8988T (cell line): ENCODE results near the gene TSFM.
"Not testable (repeated sequence)": the region's sequence is repeated elsewhere in the genome, so short reads cannot be mapped to it uniquely, and the experiment has no call there.

Source experiments
- DNase-seq: peaks from one replicate; pipeline ENCODE4 v3.0.0; 2011

Gene TSFM

DNA sequence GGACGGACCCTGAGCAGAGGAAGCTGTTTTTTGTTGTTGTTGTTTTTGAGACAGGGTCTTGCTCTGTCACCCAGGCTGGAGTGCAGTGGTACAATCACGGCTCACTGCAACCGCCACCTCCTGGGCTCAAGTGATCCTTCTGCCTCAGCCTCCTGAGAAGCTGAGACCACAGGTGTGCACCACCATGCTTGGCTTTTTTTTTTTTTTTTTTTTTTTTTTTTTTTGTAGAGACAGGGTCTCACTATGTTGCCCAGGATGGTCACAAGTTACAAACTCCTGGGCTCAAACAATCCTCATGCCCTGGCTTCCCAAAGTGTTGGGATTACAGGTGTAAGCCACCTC is 35.4 kb downstream of the TSFM start:
- not testable (repeated sequence) for DNase-seq

DNA sequence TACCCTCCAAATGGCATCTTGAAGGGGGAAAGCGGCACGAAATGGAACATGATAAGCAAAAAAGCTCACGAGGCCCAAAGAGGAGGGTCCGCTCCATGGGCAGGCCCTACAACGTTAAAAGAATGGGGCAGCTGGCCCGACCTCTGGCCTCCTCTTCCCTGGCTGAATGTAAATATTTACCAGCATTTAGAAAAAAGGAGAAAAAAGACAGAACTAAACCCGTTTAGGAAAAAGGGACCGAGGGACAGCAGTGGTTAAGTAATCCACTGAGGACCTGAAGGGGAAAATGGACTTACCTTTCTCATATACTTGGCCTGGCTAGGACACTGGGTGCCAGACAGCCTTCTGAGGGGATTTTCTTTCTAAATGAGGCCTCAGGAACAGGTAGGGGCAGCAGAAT is 37.5 kb downstream of the TSFM start:
- not testable (repeated sequence) for DNase-seq

DNA sequence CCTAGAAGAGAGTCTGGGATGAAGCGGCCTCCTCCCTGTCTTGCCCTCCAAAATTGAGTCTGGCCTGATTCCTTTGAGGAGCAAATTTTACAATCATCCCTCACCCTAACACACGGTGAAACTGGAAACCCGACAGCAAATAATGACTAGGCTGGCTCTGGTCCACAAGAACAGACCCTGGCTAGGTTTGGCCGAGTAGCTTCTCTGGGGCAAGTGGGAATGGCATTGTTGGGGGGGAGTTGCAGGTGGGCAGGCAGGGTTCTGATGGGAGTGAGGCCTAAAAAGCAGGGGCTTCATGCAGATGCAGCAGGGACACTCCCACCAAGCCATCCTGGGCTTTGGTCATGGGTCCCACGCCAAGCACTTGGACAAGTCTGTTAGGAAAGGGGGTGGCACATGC is 38.4 kb downstream of the TSFM start:
- not testable (repeated sequence) for DNase-seq

DNA sequence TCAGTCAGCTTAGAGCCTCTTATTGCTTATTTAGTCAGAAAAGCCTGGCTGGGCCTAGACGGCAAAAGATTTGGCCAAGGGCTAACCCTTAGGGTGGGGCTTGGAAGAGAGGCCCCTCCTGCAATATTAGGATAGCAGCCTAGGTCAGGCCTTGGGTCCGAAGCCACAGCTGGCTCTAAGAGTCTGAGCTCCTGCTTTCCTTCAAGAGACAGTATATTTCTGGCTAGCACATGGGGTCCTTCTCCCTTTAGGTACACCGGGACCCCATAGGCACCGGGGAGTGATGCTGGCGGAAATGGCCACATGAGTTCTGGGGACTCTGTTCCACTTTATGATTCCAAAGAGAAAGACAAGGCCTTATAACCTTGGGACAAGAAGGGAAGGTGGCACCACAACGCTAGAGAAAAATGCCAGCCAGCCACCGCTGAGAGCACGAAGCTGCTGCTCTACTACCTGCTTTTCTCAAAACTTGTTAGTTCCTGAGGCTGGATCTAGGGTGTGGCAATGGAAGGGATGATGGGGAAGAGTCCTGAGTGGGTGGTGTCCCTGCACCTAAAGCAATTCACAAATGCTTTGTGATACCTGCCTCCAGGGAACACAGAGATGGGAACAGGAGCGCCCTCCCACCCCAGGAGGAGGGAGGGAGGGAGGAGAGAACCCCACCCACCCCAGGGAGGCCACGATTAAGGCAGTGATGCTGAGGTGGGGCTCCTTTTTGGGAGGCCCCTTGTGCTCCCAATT is 39.1 kb downstream of the TSFM start:
- DNase-seq = no peak

DNA sequence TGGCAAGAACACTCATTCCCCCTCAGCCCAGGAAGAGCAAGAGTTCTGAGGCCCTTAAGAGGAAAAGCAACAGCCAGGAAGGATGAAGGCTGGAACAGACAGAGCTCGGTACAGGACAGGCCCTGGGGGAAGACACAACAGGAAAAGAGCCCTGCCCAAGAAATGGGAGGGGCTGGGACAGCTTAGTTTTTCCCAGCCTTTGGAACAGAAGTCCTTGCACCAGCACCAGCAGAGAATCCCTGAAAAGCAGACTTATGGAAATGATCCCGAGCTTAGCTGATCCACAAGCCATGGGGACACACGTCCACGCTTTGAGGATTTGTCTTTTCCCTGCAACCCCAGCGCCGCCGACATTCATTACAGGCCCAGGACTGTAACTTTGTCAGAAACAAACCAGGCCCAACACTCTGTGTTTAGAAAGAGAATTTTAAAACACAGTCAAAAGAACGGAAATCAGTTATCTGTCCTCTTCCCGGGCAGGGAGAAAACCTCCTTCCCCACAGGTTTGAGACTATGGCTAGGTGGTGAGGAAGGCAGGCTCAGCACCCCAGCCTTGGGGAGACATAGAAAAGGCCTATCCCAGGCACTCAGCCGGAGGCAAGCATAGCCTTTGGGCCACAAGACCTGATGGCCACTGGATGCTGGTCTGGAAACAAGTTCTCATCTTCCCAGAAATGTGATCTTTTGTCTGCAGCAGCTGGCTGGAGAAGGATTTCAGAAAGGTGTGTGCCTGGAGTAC is 40.0 kb downstream of the TSFM start:
- no peak for DNase-seq

GRCh38 chr12:57823131-57823907 is 40.7 kb downstream of the TSFM start:
- no peak for DNase-seq

DNA sequence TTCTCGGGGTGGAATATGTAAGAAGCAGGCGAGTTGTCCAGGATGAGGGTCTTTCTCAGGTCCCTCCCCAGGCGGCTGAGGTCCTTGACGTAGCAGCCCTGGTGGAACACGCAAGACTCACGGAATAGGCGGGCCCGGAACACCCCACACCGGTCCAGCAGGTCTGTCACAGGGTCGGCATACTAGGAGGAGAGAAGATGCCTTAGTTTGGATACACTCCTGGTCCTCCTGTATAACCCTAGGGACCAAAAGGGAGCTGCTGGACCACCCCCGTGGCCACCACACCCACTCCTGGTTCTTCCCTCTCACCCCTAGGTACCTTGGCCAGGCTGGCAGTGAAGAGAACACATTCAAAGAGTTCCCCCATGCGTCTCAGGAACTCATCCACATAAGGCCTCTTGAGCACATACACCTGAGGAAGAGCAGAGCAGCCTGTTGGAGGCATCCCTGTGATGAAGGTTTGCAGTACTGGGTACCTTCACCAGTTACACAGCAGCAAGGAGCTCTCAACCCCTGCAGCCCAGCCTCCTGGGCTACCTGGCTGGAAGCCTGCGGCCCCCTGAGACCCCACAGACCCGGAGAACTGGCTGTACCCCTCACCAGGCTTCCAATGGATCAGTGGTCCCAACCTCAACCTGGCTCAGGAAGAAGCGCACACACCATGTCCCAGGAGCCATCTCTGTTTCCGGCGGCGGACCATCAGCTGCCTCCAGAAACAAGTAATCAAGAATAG is 41.5 kb downstream of the TSFM start:
- no peak for DNase-seq

DNA sequence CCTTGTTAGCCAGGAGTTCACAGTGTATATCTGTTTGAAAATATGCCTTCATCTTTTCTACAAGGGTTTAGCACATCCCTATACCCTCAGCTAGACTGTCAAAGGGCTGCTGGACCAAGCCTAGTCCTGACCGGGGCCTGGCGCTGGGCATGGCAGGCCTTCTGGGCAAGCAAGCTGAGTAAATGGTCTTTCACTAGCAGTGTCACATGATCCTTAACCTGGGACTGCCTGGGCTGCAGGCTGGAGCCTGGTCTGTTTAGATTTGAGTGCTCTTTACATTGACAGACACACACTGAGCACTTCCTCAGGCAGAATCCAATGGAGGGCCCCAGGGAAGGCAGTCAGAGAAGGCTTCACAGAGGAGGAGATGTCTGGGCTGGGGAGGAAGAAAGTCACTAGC is 42.9 kb downstream of the TSFM start:
- no peak for DNase-seq

GRCh38 chr12:57826400-57826799 is 43.8 kb downstream of the TSFM start:
- no peak for DNase-seq

GRCh38 chr12:57826966-57827365 is 44.4 kb downstream of the TSFM start:
- no peak for DNase-seq

GRCh38 chr12:57829025-57829777 is 46.6 kb downstream of the TSFM start:
- DNase-seq = no peak

DNA sequence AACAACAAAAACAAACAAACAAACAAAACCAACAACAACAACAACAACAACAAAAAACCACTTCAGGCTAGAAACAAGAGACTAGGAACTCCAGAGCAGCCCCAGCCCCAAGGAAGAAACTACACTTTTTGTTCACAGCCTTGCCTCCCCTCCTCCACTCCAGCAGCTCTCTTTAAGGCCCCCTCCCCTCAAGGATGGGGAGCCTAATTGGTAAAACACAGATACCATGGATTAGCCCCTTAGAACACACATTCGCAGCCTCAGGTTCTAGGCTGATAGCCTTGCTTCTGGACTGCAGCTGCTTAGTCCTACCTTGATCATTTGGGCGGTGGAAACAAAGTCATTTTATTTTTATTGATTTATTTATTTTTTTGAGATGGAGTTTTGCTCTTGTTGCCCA is 47.8 kb downstream of the TSFM start:
- no peak for DNase-seq

DNA sequence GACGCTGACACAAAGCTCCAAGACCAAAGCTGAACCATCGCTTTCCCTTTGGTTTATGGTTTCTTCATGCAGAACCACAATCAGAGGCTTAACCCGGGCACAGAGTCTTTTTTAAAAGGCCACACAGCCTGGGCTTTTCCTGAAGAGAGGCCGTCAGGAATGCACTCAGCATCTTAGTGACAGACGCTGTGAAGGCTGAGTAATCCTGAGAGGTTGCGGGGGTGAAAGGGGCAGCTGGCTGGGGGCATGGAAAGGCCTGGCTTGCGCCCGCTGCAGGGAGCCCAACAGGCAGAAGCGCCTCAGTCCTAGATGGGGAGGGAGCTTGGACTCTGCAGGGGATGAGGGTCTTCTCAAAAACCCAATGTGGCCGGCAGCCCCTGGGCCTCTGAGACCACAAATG is 50.4 kb downstream of the TSFM start:
- DNase-seq = no peak

DNA sequence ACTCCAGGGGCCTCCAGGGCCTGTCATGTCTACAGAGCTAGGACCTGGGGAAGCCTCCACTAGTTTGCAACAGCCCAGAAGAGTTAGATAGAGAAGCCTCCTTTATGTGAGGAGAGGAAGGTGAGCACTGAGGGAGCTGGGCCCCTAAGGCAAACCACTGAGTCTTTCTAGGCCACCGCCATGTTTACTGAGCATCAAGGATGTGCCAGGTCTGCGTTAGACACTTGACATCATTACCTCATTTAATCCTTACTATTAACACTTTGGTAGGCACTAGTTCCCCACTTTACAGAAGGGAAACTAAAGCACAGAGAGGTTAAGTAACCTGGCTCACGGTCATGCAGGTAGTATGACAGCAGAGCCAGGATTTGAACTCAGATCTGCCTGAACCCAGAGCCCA is 51.1 kb downstream of the TSFM start:
- DNase-seq = no peak

DNA sequence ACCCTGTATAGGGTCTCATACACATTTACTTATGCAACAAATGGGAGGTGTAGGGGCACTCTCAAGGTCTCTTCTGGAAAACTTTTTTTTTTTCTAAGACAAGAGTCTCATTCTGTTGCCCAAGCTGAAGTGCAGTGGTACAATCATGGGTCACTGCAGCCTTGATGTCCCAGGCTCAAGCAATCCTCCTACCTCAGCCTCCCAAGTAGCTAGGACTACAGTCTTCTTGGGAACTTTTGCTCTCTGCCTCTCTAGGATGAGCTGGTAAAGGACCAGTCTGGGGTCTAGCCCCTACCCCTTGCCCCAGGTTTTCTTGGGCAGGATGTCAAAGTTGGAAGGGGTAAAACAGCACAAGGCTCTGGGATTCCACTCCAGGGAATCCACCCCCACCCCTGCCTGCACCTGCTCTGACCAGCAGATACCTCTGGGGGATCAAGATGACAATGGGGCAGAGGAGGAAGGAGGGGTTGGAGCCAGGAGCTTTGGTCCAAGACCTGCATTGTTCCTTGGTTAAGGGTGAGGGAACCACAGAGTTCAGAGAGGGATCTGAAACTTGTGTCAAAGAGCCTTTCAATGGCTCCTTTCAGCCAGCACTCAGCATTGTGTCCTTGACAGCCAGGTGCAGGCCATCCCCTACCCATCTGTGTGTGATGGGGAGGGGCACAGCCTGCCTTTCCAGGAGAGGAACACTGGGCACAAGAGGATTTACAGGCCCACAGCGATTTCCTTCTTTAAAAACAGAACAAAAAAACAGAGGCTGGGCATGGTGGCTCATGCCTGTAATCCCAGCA is 51.7 kb downstream of the TSFM start:
- no peak for DNase-seq

GRCh38 chr12:57835366-57836288 is 53.0 kb downstream of the TSFM start:
- DNase-seq = no peak

DNA sequence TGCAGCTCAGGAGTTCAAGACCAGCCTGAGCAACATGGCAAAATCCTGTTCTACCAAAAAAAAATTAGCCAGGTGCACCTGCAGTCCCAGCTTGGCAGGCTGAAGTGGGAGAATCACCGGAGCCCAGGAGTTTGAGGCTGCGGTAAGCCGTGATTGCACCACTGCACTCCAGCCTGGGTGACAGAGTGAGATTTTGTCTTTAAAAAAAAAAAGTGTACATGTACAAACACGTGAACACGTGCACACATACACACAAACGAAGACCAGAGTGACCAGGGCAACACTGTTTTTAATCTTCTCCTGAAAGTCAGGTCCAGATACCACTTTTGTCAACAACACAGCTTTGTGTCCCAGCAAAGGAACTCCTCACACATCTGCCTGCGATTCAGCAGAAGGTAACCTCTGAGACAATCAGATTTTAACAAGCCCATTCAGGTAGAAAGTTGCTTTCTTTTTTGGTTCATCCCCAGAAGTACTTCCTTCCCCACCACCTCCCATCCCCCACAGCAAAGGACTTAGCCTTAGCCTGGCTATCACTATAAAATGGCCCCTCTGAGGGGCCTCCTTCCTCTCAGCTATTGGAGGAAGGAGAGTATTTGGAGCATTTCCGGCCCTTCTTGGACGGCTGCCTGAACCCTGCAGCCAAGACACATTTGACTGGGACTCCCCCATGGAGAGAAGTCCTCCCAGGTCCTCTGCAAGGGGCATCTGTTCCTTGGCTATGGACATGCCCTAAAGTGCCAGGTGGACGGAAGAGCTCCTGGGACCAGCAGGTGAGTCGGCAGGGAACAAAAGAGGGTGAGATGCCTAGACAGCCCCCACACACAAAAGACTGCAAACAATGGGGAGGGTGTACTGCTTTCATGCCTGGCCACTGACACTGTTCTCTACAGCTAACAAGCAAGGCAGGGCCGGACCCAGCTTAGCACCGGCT is 54.1 kb downstream of the TSFM start:
- DNase-seq = peak; percentile 74

- no peak for DNase-seq
These were observed 55.4 kb downstream of the TSFM start for GRCh38 chr12:57837864-57838562.
